Colon (tissue), 2 donors: ENCODE measurements around the gene DLG1.

ENCODE experiments used
- FAIRE-seq: peaks from 2 replicates; lab custom pipeline; 2012; peaks lifted over from hg19 to GRCh38; lab: Jason Lieb, UNC
- donor health status: control.
- donor health status: control.

The DLG1 gene

GRCh38 chr3:197028728-197029510, 269.5 kb downstream of the DLG1 start:
- FAIRE-seq, result no peak

- no peak for FAIRE-seq
These were observed 270.3 kb downstream of the DLG1 start for GRCh38 chr3:197027896-197028727.

GRCh38 chr3:197027151-197027895, 271.1 kb downstream of the DLG1 start:
- FAIRE-seq, result no peak

GRCh38 chr3:197026481-197026866, 271.9 kb downstream of the DLG1 start:
- FAIRE-seq, result no peak

- FAIRE-seq, result no peak
These were observed 272.5 kb downstream of the DLG1 start for GRCh38 chr3:197025736-197026480.

GRCh38 chr3:197024881-197025735, 273.3 kb downstream of the DLG1 start:
- no peak for FAIRE-seq

- FAIRE-seq, result no peak
These were observed 274.3 kb downstream of the DLG1 start for GRCh38 chr3:197023998-197024651.

- no peak for FAIRE-seq
These were observed 275.0 kb downstream of the DLG1 start for GRCh38 chr3:197023241-197023997.

GRCh38 chr3:197022405-197023231, 275.8 kb downstream of the DLG1 start:
- FAIRE-seq, result no peak

GRCh38 chr3:197021729-197022404, 276.5 kb downstream of the DLG1 start:
- no peak for FAIRE-seq

GRCh38 chr3:197021231-197021630, 277.2 kb downstream of the DLG1 start:
- no peak for FAIRE-seq

- FAIRE-seq, result no peak
These were observed 278.9 kb downstream of the DLG1 start for GRCh38 chr3:197019535-197019934.

GRCh38 chr3:197019021-197019420, 279.4 kb downstream of the DLG1 start:
- FAIRE-seq, result no peak

- FAIRE-seq, result no peak
These were observed 281.4 kb downstream of the DLG1 start for GRCh38 chr3:197017003-197017402.

GRCh38 chr3:197015790-197016736, 282.3 kb downstream of the DLG1 start:
- no peak for FAIRE-seq

GRCh38 chr3:197014942-197015575, 283.4 kb downstream of the DLG1 start:
- no peak for FAIRE-seq
